HFFc6 (cell line): ENCODE results near the gene ASCL1. TPM values are rescaled to one million over a fixed set of nuclear protein-coding genes. Genes with fewer than 3 reads are reported as not detected.

Source experiments
- DNase-seq: peaks from one replicate; pipeline ENCODE4 v3.0.0-alpha.2; 2018
- H3K27ac Mint-ChIP-seq: 2 replicates; pipeline ENCODE4 v1.8.0; 2020; ENCODE audit warnings: mild to moderate bottlenecking, mixed read lengths
- H3K27me3 Mint-ChIP-seq: 2 replicates; pipeline ENCODE4 v1.8.0; 2021; ENCODE audit warnings: mild to moderate bottlenecking, moderate library complexity, mixed read lengths; ENCODE audit not compliant: insufficient read depth
- H3K36me3 Mint-ChIP-seq: 2 replicates; pipeline ENCODE4 v1.8.0; 2021; ENCODE audit warnings: low read depth, mixed read lengths
- H3K4me1 Mint-ChIP-seq: 2 replicates; pipeline ENCODE4 v1.8.0; 2020; ENCODE audit warnings: low read depth, mixed read lengths
- H3K4me3 Mint-ChIP-seq: 2 replicates; pipeline ENCODE4 v1.8.0; 2020; ENCODE audit warnings: mild to moderate bottlenecking, moderate library complexity, mixed read lengths
- H3K9me3 Mint-ChIP-seq: 2 replicates; pipeline ENCODE4 v1.8.0; 2020; ENCODE audit warnings: mild to moderate bottlenecking, mixed read lengths
- CTCF ChIP-seq: fragments of 200-600 bp; sonication (generic); IDR thresholded peaks from 2 replicates; pipeline ENCODE4 v1.5.0; 2021; ENCODE audit warnings: antibody characterized with exemption, mild to moderate bottlenecking
- total RNA-seq, 6 experiments: library from RNA; stranded (reverse); fragmentation: NEBNext Ultra II Directional; extraction: Animal tissue kit (Norgen Biotek cat#: 25700); gene quantifications; 2 replicates in 1 of 6; 3 replicates in 5 of 6; pipeline ENCODE4 v1.2.3, GENCODE V29; 2021

Gene ASCL1
- total RNA-seq, 6 experiments from 2014 or later = not detected

DNA sequence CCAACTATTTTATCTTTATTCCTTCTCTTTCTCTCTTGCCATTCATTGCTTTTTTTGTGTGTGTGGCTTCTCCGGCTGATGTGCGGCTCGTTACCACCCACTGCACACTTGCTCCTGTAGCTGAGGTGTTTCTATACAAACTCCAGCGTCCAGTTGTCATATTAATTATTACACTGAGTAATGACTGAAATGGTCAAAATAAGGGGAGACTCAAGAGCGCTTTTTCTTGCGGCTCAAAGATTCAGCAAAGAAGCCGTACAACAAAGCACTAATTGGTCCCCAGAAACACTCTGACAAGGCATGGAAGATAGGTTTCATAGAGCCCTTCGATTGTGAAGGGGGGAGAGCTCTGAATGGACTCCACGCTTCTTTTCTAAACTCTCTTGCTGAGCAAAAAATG is 5.6 kb upstream of the ASCL1 start:
- H3K27ac Mint-ChIP-seq = no peak overlapping the region
- H3K4me1 Mint-ChIP-seq = no peaks in the 10 kb centered on the region
- H3K4me3 Mint-ChIP-seq = no peak overlapping the region
- H3K27me3 Mint-ChIP-seq = peaks cover 27% of the 10 kb centered on the region
- DNase-seq = no peak
- H3K9me3 Mint-ChIP-seq = no peaks in the 10 kb centered on the region
- no peaks in the 10 kb centered on the region for H3K36me3 Mint-ChIP-seq
- no peak for TF ChIP-seq CTCF

DNA sequence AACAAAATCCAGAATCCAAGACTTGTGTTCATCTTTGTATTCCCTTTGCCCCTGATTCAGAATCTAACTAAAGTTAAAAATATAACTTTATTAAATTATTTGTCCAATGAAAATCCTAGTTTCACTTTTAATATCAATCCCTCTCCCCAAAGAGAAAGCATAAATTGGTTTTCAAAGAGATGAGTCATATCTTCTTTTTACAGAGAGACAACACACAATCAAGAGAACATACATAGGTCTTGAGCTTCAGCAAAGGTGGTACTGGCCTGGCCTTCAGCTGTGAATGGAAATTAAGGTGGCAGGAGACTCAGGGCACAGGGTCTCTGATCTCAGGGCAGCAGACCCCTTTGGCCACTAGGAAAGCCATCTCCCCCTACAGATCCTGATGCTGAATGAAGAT is 4.3 kb upstream of the ASCL1 start:
- DNase-seq = no peak
- TF ChIP-seq CTCF = no peak
- no peaks in the 10 kb centered on the region for H3K36me3 Mint-ChIP-seq
- no peak overlapping the region for H3K4me3 Mint-ChIP-seq
- no peak overlapping the region for H3K27ac Mint-ChIP-seq
- peaks cover 36% of the 10 kb centered on the region for H3K27me3 Mint-ChIP-seq
- peaks cover 8% of the 10 kb centered on the region for H3K4me1 Mint-ChIP-seq
- H3K9me3 Mint-ChIP-seq = no peaks in the 10 kb centered on the region

DNA sequence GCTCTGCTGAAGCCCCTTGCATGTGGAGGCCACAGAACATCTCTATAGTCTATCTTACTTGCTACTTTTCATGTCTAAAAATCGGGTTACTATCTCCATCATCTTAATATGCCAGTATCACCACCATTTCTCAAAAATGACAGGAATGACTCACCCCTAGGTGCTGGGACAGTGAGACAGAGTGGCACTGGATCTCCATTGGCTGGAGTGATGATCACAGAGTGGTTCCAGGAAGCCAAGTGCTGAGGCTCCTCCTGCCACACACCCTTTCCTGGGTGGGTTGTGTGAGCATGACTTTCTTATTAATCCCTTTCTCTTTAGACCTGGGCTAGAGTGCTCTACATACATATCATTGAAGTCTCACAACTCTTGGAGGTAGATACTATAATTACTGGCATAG is 3.3 kb upstream of the ASCL1 start:
- Mint-ChIP-seq H3K4me3 (no peak overlapping the region), H3K27ac (no peak overlapping the region), H3K9me3 (no peaks in the 10 kb centered on the region), H3K4me1 (peaks cover 8% of the 10 kb centered on the region), H3K36me3 (no peaks in the 10 kb centered on the region), H3K27me3 (peaks cover 40% of the 10 kb centered on the region)
- TF ChIP-seq CTCF = no peak
- DNase-seq = no peak

- no peak for DNase-seq
- no peak for TF ChIP-seq CTCF
- Mint-ChIP-seq H3K4me1 (peaks cover 8% of the 10 kb centered on the region), H3K27me3 (peaks cover 47% of the 10 kb centered on the region), H3K4me3 (no peak overlapping the region), H3K9me3 (no peaks in the 10 kb centered on the region), H3K27ac (no peak overlapping the region), H3K36me3 (no peaks in the 10 kb centered on the region)
Observed at GRCh38 chr12:102955926-102956737, 1.3 kb upstream of the ASCL1 start.

DNA sequence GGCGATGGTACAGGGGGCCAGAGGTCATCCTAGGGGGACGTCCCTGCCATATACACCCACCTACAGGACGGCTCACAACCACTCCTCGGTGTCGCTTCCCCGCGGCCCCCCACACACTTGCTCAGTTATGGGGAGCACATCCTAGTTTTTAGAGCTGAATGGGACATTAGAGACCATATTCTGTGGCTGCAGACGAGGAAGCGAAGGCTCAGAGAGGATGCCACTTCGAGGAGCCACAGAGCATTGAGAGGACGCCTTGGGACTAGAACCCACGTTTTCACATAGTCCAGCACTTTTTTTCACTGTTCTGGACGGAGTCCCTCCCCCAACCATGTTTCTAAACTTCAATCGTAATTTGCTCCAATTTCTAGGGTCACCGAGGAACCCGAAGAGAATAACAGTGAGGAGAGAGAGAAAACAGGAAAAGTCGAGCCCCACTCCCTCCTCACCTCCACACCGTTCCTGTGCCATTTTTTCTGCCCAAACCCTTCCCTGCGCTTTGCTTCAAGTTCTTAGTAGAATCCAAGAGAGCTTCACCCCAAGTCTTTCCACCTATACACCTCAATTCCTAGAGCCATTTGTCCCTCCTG is 641 bp upstream of the ASCL1 start:
- H3K4me1 Mint-ChIP-seq = peaks cover 8% of the 10 kb centered on the region
- H3K36me3 Mint-ChIP-seq = no peaks in the 10 kb centered on the region
- no peak overlapping the region for H3K27ac Mint-ChIP-seq
- H3K4me3 Mint-ChIP-seq = no peak overlapping the region
- DNase-seq = no peak
- TF ChIP-seq CTCF = no peak
- no peaks in the 10 kb centered on the region for H3K9me3 Mint-ChIP-seq
- peaks cover 45% of the 10 kb centered on the region for H3K27me3 Mint-ChIP-seq
